Measurements from ENCODE around the gene NRSN1. TPM values are rescaled to one million over a fixed set of nuclear protein-coding genes. Genes with fewer than 3 reads are reported as not detected.

The NRSN1 gene
- total and polyA plus RNA-seq, 10 donors: 0.03 TPM; not detected in 9

GRCh38 chr6:24148684-24149083 is 22.7 kb downstream of the NRSN1 start:
- Histone ChIP-seq H3K4me3 (no peak overlapping the region), H3K9me3 (peaks cover 0 to 7% (median 3%) of the 10 kb centered on the region in 8 donors), H3K27ac (no peak overlapping the region), H3K36me3 (no peaks in the 10 kb centered on the region), H3K4me1 (no peaks in the 10 kb centered on the region), H3K27me3 (replicated peaks in 1 of 7) (peaks cover 0 to 8% (median 0%) of the 10 kb centered on the region in 7 donors)
- DNase-seq: no peak
- intact Hi-C loops (cut with DNase I; ENCODE audit: low total_unique reads): no loop called here
- no peak for TF ChIP-seq CTCF (IDR thresholded peaks at IDR 0.05 in 8 of 11, conservative IDR thresholded peaks at IDR 0.05 in 3 of 11)
- TF ChIP-seq POLR2A (IDR thresholded peaks at IDR 0.05): no peak
- no peak for TF ChIP-seq POLR2AphosphoS5 (IDR thresholded peaks at IDR 0.05)

- no peak overlapping the region for H3K27ac ChIP-seq
- H3K36me3 ChIP-seq: no peaks in the 10 kb centered on the region
- DNase-seq: no peak
- no peak for TF ChIP-seq POLR2AphosphoS5 (IDR thresholded peaks at IDR 0.05)
- no peak for TF ChIP-seq POLR2A (IDR thresholded peaks at IDR 0.05)
- no peak for TF ChIP-seq CTCF (IDR thresholded peaks at IDR 0.05 in 8 of 11, conservative IDR thresholded peaks at IDR 0.05 in 3 of 11)
- H3K4me3 ChIP-seq: no peak overlapping the region
- H3K9me3 ChIP-seq: peaks cover 0 to 7% (median 3%) of the 10 kb centered on the region in 8 donors
- intact Hi-C loops (cut with DNase I; ENCODE audit: low total_unique reads): no loop called here
- no peaks in the 10 kb centered on the region for H3K4me1 ChIP-seq
- H3K27me3 ChIP-seq (replicated peaks in 1 of 7): peaks cover 0 to 8% (median 0%) of the 10 kb centered on the region in 7 donors
These were observed 23.3 kb downstream of the NRSN1 start for GRCh38 chr6:24149296-24149695.

GRCh38 chr6:24149836-24150235 is 23.8 kb downstream of the NRSN1 start:
- Histone ChIP-seq H3K36me3 (no peaks in the 10 kb centered on the region), H3K27me3 (replicated peaks in 1 of 7) (peaks cover 0 to 8% (median 0%) of the 10 kb centered on the region in 7 donors), H3K4me1 (no peaks in the 10 kb centered on the region), H3K4me3 (no peak overlapping the region), H3K27ac (no peak overlapping the region), H3K9me3 (peaks cover 0 to 7% (median 3%) of the 10 kb centered on the region in 8 donors)
- 61 to 78% (median 65%) methylated on average over 3 of the region's 3 CpGs for WGBS, 5 donors
- intact Hi-C loops (cut with DNase I; ENCODE audit: low total_unique reads): no loop called here
- no peak for DNase-seq
- TF ChIP-seq CTCF (IDR thresholded peaks at IDR 0.05 in 8 of 11, conservative IDR thresholded peaks at IDR 0.05 in 3 of 11) (no peak), POLR2A (IDR thresholded peaks at IDR 0.05) (no peak), POLR2AphosphoS5 (IDR thresholded peaks at IDR 0.05) (no peak)

- DNase-seq: no peak
- Histone ChIP-seq H3K27ac (no peak overlapping the region), H3K4me1 (no peaks in the 10 kb centered on the region), H3K9me3 (peaks cover 0 to 7% (median 3%) of the 10 kb centered on the region in 8 donors), H3K4me3 (no peak overlapping the region), H3K27me3 (replicated peaks in 1 of 7) (peaks cover 0 to 8% (median 0%) of the 10 kb centered on the region in 7 donors), H3K36me3 (no peaks in the 10 kb centered on the region)
- TF ChIP-seq POLR2A (IDR thresholded peaks at IDR 0.05) (no peak), CTCF (IDR thresholded peaks at IDR 0.05 in 8 of 11, conservative IDR thresholded peaks at IDR 0.05 in 3 of 11) (no peak), POLR2AphosphoS5 (IDR thresholded peaks at IDR 0.05) (no peak)
- WGBS, 5 donors: 62 to 92% (median 76%) methylated on average over 1 of the region's 1 CpG
- intact Hi-C loops (cut with DNase I; ENCODE audit: low total_unique reads): no loop called here
These were observed 26.0 kb downstream of the NRSN1 start for GRCh38 chr6:24152014-24152413.

Measured in spleen (tissue), 11 donors.